Activated T-cell treated with anti-CD3 and anti-CD28 coated beads, Interleukin-2, amount 50 U/mL, for 24 hours (primary cell): ENCODE data around the gene CES3.
"Not testable (repeated sequence)": the region's sequence is repeated elsewhere in the genome, so short reads cannot be mapped to it uniquely, and the experiment has no call there.

Experiments
- DNase-seq: peaks from one replicate; pipeline ENCODE4 v3.0.0-alpha.2; 2020
- H3K27ac Mint-ChIP-seq: 2 replicates; pipeline ENCODE4 v1.8.0; 2020; ENCODE audit warnings: mild to moderate bottlenecking, mixed read lengths
- H3K27me3 Mint-ChIP-seq: 2 replicates; pipeline ENCODE4 v1.8.0; 2020; ENCODE audit warnings: mixed read lengths
- H3K36me3 Mint-ChIP-seq: 2 replicates; pipeline ENCODE4 v1.8.0; 2020; ENCODE audit warnings: low read depth, mixed read lengths
- H3K4me1 Mint-ChIP-seq: 2 replicates; pipeline ENCODE4 v1.8.0; 2020; ENCODE audit warnings: low read depth, mixed read lengths
- H3K4me3 Mint-ChIP-seq: 2 replicates; pipeline ENCODE4 v1.8.0; 2020; ENCODE audit warnings: mild to moderate bottlenecking, moderate library complexity, mixed read lengths
- H3K9me3 Mint-ChIP-seq: 2 replicates; pipeline ENCODE4 v1.8.0; 2020; ENCODE audit warnings: mixed read lengths

Gene CES3

GRCh38 chr16:66983033-66983432 lies 22.0 kb downstream of the CES3 start:
- no peak for DNase-seq
- Mint-ChIP-seq H3K36me3 (peaks cover 2% of the 10 kb centered on the region), H3K4me1 (peaks cover 52% of the 10 kb centered on the region), H3K9me3 (no peaks in the 10 kb centered on the region), H3K27me3 (no peaks in the 10 kb centered on the region), H3K27ac (peak overlapping the region; percentile 100), H3K4me3 (no peak overlapping the region)

GRCh38 chr16:66984892-66985311 lies 23.8 kb downstream of the CES3 start:
- Mint-ChIP-seq H3K9me3 (no peaks in the 10 kb centered on the region), H3K27me3 (no peaks in the 10 kb centered on the region), H3K4me1 (peaks cover 52% of the 10 kb centered on the region), H3K36me3 (peaks cover 2% of the 10 kb centered on the region), H3K4me3 (no peak overlapping the region), H3K27ac (peak overlapping the region; percentile 100)
- peak; percentile 81 for DNase-seq

- Mint-ChIP-seq H3K27ac (peak overlapping the region; percentile 100), H3K36me3 (peaks cover 2% of the 10 kb centered on the region)
Measured at GRCh38 chr16:66986559-66986958, 25.5 kb downstream of the CES3 start.

GRCh38 chr16:66988197-66988788 lies 27.2 kb downstream of the CES3 start, which contains the start of gene CES4A:
CES4A (plus strand) TSS chr16:66988589; CDS start chr16:66988773, 184 bp downstream.
- peak within 1 kb of the TSS; percentile 58 for H3K27ac Mint-ChIP-seq

More at GRCh38 chr16:66986559-66986958, 25.5 kb downstream of the CES3 start:
- no peaks in the 10 kb centered on the region for H3K9me3 Mint-ChIP-seq
- no peak for DNase-seq
- peak overlapping the region; percentile 15 for H3K4me3 Mint-ChIP-seq
- peaks cover 46% of the 10 kb centered on the region for H3K4me1 Mint-ChIP-seq
- H3K27me3 Mint-ChIP-seq = no peaks in the 10 kb centered on the region

GRCh38 chr16:66991545-66992077 lies 30.5 kb downstream of the CES3 start:
- no peak for DNase-seq
- Mint-ChIP-seq H3K27ac (no peak overlapping the region), H3K4me3 (no peak overlapping the region), H3K9me3 (no peaks in the 10 kb centered on the region), H3K36me3 (no peaks in the 10 kb centered on the region), H3K4me1 (peaks cover 11% of the 10 kb centered on the region), H3K27me3 (no peaks in the 10 kb centered on the region)

More at GRCh38 chr16:66988197-66988788, 27.2 kb downstream of the CES3 start, which contains the start of gene CES4A:
- Mint-ChIP-seq H3K4me3 (no peak within 1 kb of the TSS), H3K27me3 (no peaks in the 10 kb centered on the region), H3K4me1 (peaks cover 37% of the 10 kb centered on the region), H3K9me3 (no peaks in the 10 kb centered on the region), H3K36me3 (peaks cover 2% of the 10 kb centered on the region)
- DNase-seq = no peak

GRCh38 chr16:66993558-66993957 lies 32.5 kb downstream of the CES3 start:
- not testable (repeated sequence) for H3K36me3 Mint-ChIP-seq, H3K4me3 Mint-ChIP-seq

GRCh38 chr16:66996324-66996982 lies 35.4 kb downstream of the CES3 start:
- DNase-seq = no peak
- H3K27me3 Mint-ChIP-seq = no peaks in the 10 kb centered on the region
- H3K9me3 Mint-ChIP-seq = no peaks in the 10 kb centered on the region
- H3K36me3 Mint-ChIP-seq = no peaks in the 10 kb centered on the region
- no peak overlapping the region for H3K4me3 Mint-ChIP-seq
- H3K4me1 Mint-ChIP-seq = peaks cover 15% of the 10 kb centered on the region
- H3K27ac Mint-ChIP-seq = no peak overlapping the region

More at GRCh38 chr16:66993558-66993957, 32.5 kb downstream of the CES3 start:
- not testable (repeated sequence) for H3K27ac Mint-ChIP-seq, H3K4me1 Mint-ChIP-seq, H3K9me3 Mint-ChIP-seq, H3K27me3 Mint-ChIP-seq, DNase-seq

GRCh38 chr16:66996983-66997358 lies 35.9 kb downstream of the CES3 start:
- H3K36me3 Mint-ChIP-seq = no peaks in the 10 kb centered on the region
- no peaks in the 10 kb centered on the region for H3K9me3 Mint-ChIP-seq
- peaks cover 20% of the 10 kb centered on the region for H3K4me1 Mint-ChIP-seq
- DNase-seq = no peak
- H3K27me3 Mint-ChIP-seq = no peaks in the 10 kb centered on the region
- H3K4me3 Mint-ChIP-seq = no peak overlapping the region
- H3K27ac Mint-ChIP-seq = no peak overlapping the region

- DNase-seq = peak; percentile 78
Measured at GRCh38 chr16:67000384-67001351, 39.6 kb downstream of the CES3 start.

GRCh38 chr16:67001726-67002125 lies 40.7 kb downstream of the CES3 start:
- Mint-ChIP-seq H3K4me1 (peaks cover 22% of the 10 kb centered on the region), H3K27ac (no peak overlapping the region), H3K9me3 (no peaks in the 10 kb centered on the region), H3K36me3 (peaks cover 13% of the 10 kb centered on the region), H3K4me3 (peak overlapping the region; percentile 8), H3K27me3 (no peaks in the 10 kb centered on the region)
- no peak for DNase-seq

More at GRCh38 chr16:67000384-67001351, 39.6 kb downstream of the CES3 start:
- Mint-ChIP-seq H3K4me3 (peak overlapping the region; percentile 77), H3K9me3 (no peaks in the 10 kb centered on the region), H3K27ac (peak overlapping the region; percentile 85), H3K4me1 (peaks cover 22% of the 10 kb centered on the region), H3K27me3 (no peaks in the 10 kb centered on the region), H3K36me3 (peaks cover 9% of the 10 kb centered on the region)

GRCh38 chr16:67006930-67007658 lies 46.0 kb downstream of the CES3 start:
- DNase-seq = no peak
- Mint-ChIP-seq H3K4me3 (no peak overlapping the region), H3K36me3 (peaks cover 14% of the 10 kb centered on the region), H3K27ac (no peak overlapping the region), H3K9me3 (no peaks in the 10 kb centered on the region), H3K27me3 (no peaks in the 10 kb centered on the region), H3K4me1 (peaks cover 5% of the 10 kb centered on the region)

- DNase-seq = no peak
- Mint-ChIP-seq H3K4me3 (no peak overlapping the region), H3K9me3 (no peaks in the 10 kb centered on the region), H3K4me1 (peaks cover 11% of the 10 kb centered on the region), H3K36me3 (peaks cover 11% of the 10 kb centered on the region), H3K27ac (peak overlapping the region; percentile 9), H3K27me3 (no peaks in the 10 kb centered on the region)
Measured at GRCh38 chr16:67009158-67009557, 48.1 kb downstream of the CES3 start.

GRCh38 chr16:67011274-67011673 lies 50.2 kb downstream of the CES3 start:
- DNase-seq = no peak
- Mint-ChIP-seq H3K4me1 (peaks cover 21% of the 10 kb centered on the region), H3K9me3 (no peaks in the 10 kb centered on the region), H3K27me3 (no peaks in the 10 kb centered on the region), H3K4me3 (no peak overlapping the region), H3K27ac (no peak overlapping the region), H3K36me3 (peaks cover 2% of the 10 kb centered on the region)
